Activated naive CD4-positive, alpha-beta T cell treated with anti-CD3 and anti-CD28 coated beads, Interleukin-2, amount 50 U/mL, for 72 hours (primary cell): ENCODE measurements around the gene RELL2. TPM values are rescaled to one million over a fixed set of nuclear protein-coding genes. Genes with fewer than 3 reads are reported as not detected.

ENCODE experiments used
- ATAC-seq, 2 donors: fragments of 150-1000 bp; cut with Tn5 transposase; 2 replicates each; pipeline ENCODE4 v1.10.0; 2021; ENCODE audit warnings: mild to moderate bottlenecking in 2 of 2, moderate library complexity in 2 of 2
- DNase-seq, 2 donors: peaks; one replicate each; pipeline ENCODE4 v3.0.0; 2021 to 2022; ENCODE audit warnings: low spot score in 2 of 2
- H3K27ac Mint-ChIP-seq, 2 donors: one replicate each; pipeline ENCODE4 v1.8.0; 2022; ENCODE audit warnings: mild to moderate bottlenecking in 2 of 2, mixed read lengths in 2 of 2
- H3K36me3 Mint-ChIP-seq, 2 donors: one replicate each; pipeline ENCODE4 v1.8.0; 2022; ENCODE audit warnings: mixed read lengths in 2 of 2
- H3K9me3 Mint-ChIP-seq, 2 donors: one replicate each; pipeline ENCODE4 v1.8.0; 2022; ENCODE audit warnings: mixed read lengths in 2 of 2
- total RNA-seq, 2 donors: library from RNA; stranded (reverse); gene quantifications; one replicate each; pipeline ENCODE4 v1.2.3, GENCODE V29; 2022

RELL2 gene
- total RNA-seq, 2 donors from 2014 or later = 22.2 to 34.2 TPM

DNA sequence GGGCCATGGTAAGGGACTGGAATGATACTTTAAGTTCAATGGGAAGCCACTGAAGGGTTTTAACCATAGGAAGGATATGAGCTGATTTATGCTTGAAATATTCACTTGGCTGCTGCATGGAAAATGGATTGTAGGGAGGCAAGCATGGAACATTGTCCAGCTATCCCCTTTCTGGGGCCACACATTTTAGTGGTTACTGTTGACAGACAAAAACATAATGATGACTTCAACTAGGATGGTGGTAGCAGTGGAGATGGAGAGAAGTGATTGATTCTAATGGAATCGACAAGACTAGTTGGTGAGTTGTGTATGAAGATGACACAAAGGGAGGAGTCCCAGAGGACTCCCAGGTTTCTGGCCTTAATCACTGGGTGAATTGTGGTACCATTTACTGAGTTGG, 20.6 kb downstream of the RELL2 start:
- Mint-ChIP-seq H3K27ac (no peak overlapping the region), H3K36me3 (no peaks in the 10 kb centered on the region), H3K9me3 (no peaks in the 10 kb centered on the region)
- DNase-seq (no peak), ATAC-seq (no peak)

DNA sequence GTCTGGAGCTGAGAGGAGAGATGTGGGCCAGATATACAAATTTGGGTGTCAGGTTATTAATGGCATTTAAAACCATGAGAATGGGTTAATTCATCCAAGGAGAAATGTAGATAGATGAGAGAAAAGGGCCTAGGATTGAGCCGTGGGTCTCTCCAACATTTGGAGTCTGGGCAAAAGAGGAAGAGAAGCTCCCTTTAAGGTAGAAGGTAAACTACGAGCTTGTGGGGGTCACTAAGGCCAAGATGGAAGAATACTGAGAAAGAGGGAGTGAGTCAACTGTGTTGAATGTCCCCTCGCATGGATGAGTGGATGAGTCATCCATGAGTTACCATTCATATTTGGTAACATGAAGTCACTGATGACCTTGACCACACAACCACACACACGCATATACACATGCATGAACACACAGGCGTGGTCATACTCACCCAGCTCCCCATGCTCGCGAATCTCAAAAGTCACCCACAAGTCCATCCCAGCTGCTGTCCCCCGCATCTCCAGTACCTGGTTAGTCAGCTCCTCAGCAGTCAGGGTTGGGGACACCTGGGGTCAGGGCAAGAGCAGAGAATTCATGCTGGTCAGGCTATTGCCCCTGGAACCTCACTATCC, 21.2 kb downstream of the RELL2 start:
- ATAC-seq = peak; percentile 48 to 86
- DNase-seq = no peak
- H3K9me3 Mint-ChIP-seq = no peaks in the 10 kb centered on the region
- no peak overlapping the region for H3K27ac Mint-ChIP-seq
- H3K36me3 Mint-ChIP-seq = no peaks in the 10 kb centered on the region

DNA sequence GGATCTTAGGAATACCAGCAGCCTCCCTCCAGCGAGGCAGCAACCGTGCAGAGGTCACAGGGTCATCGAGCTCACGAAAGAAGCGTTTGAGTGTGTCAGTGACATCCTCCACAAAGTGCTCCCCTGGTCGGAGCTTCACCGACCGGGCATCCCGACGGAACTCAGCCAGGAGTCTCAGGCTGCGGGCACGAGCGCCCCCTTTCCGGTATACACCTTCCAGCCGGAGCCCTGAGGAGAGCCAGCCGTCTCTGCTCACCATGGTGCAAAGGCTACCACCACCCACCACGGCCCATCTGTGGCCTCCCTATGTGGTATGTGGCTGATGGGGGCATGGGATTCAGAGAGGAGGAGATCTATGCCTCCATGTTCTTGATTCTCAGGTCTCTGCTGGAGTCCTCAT, 25.2 kb downstream of the RELL2 start:
- ATAC-seq (no peak), DNase-seq (no peak)
- no peaks in the 10 kb centered on the region for H3K9me3 Mint-ChIP-seq
- H3K27ac Mint-ChIP-seq = no peak overlapping the region
- H3K36me3 Mint-ChIP-seq = no peaks in the 10 kb centered on the region

DNA sequence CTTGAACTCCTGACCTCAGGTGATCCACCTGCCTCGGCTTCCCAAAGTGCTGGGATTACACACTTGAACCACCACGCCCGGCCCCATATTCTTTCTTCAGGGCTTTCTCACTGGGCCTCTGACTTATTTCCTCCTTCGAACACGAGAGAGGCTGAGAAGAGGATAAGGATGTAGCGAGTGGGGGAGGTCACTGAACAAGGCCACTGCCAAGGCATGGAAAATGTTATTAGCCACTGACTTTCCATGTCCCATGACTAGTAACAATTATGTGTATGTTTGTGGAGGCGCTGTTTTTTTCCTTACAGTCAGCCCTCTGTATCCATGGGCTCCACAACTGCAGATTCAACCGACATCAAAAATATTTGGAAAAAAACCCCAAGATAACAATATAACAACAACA, 26.7 kb downstream of the RELL2 start:
- no peak overlapping the region for H3K27ac Mint-ChIP-seq
- ATAC-seq (no peak), DNase-seq (no peak)
- H3K36me3 Mint-ChIP-seq = no peaks in the 10 kb centered on the region
- no peaks in the 10 kb centered on the region for H3K9me3 Mint-ChIP-seq

DNA sequence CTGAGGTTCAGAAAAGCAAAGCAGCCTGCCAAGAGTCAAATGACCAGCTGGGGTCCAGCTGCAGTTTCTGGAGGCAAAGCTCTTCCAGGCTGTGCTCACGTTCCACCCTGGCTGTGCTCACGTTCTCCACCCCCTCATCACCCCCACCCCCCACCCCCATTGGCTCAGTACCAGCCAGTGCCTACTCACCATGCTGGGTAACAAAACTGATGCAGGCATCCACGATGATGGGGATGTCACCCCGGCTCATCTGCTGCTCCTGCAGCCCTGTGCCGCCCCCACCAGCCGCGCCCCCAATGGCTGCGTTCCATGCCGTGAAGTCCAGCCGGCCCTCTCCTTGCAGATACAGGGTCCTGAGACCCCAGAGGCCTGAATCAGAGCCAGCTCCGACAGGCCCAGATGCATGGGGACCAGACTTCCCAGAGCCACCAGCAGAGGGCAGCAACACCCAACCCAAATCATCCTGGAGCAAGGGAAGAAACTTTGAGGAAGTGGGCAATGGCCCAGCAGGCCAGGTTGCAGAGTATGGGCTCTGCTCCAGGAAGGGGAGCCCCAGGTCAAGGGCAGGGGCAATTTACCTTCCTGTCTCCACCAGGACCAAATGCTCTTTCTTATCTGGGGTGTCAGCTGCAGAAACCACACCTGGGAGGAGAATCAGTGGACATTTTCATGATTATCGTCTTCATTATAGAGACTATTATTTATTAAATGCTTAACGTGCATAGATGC, 28.1 kb downstream of the RELL2 start:
- ATAC-seq = peak; percentile 93 to 98
- peak; percentile 76 to 77 for DNase-seq
- Mint-ChIP-seq H3K9me3 (no peaks in the 10 kb centered on the region), H3K27ac (no peak overlapping the region), H3K36me3 (no peaks in the 10 kb centered on the region)

DNA sequence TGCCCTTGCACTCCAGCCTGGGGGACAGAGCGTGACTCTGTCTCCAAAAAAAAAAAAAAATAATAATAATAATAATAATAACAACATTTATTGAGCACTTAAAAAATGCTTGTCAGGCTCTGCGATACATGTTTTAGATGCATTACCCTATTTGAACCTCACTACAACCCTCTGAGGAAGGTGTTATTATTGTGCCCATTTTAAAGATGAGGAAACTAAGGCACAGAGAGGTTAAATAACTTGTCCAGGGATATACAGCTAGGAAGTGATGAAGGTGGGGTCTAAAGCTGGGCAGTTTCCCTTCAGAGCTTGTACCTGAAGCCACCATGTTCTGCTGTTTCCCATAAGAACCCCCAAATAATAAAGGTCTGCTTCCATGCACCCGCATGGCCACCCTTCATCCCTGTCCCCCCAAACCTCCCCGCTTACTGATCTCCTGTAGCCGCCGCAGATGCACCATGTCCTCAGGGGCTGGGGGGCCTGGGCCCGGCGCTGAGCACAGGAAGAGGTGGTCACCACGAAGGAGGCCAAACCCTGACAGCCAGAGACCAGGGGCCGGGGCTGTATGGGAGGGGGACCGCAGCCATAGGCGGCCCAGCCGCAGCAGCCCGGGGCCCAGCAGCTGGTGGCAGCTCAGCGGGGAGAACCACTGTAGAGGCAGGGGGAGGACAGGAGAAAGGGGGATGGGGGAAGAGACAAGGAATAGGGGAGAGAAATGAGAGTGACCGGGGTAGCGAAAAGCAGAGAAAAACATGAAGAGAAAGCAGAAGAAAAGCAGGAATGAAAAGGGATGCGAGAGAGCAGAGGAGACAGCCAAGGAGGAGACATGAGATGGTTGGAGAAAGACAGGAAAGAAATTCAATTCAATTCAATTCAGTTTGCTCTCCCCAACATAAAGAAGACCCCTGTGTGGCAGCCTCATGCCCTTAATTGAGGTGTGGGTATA, 29.5 kb downstream of the RELL2 start:
- no peaks in the 10 kb centered on the region for H3K9me3 Mint-ChIP-seq
- no peaks in the 10 kb centered on the region for H3K36me3 Mint-ChIP-seq
- ATAC-seq (no peak), DNase-seq (no peak)
- no peak overlapping the region for H3K27ac Mint-ChIP-seq

DNA sequence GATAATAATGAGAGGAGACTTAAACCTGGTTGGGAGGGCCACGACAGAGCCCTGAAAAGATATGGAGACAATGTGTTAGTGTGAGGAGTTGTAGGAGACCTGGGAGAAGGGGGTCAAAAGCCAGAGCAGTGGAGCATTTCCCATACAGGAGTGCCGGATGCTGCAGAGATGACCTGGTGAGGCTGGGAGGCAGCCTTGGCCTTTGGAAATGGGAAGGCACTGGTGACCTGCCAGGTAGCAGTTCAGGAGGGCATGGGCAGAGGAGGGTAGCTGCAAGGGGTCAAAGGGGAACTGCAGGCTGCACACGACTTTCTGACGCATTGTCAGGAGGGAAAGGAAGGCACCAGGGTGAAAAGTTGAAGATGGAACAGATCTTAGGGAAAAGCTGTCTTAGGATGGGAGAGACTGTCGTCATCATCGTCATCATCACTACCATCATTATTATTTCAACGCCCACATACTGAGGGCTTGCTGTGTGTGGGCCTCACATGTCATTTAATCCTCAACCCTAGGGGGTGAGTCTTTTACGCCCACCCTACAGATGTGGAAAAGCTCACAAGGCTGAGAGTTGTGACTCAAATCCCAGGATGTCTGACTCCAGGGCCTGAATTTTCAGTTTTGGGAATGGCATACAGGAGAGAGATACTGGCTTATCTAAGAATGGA, 31.9 kb downstream of the RELL2 start:
- H3K36me3 Mint-ChIP-seq = no peaks in the 10 kb centered on the region
- H3K9me3 Mint-ChIP-seq = no peaks in the 10 kb centered on the region
- no peak for ATAC-seq
- no peak for DNase-seq
- peak overlapping the region in 1 of 2 donors; percentile 18 for H3K27ac Mint-ChIP-seq

DNA sequence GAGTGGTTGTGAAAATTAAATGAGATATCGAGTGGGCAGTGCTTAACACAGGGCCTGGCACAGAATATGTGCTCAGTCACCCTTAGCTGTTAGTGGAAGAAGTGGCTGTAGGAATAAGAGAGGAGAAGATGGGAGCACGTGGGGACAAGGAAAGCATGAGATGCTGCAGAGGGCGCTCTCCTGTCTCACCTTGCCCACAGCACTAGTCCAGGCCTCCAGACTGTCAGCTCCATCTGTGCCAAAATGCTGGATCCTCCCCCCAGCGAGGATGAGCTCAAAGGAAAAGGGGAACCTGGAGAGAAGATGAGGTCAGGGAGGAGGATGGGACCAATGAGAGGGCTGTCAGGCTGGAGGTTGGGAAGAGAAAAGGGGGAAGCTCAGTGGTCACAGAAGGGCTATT, 32.7 kb downstream of the RELL2 start:
- Mint-ChIP-seq H3K27ac (peak overlapping the region; percentile 18 to 52), H3K9me3 (no peaks in the 10 kb centered on the region), H3K36me3 (no peaks in the 10 kb centered on the region)
- ATAC-seq (no peak), DNase-seq (no peak)

DNA sequence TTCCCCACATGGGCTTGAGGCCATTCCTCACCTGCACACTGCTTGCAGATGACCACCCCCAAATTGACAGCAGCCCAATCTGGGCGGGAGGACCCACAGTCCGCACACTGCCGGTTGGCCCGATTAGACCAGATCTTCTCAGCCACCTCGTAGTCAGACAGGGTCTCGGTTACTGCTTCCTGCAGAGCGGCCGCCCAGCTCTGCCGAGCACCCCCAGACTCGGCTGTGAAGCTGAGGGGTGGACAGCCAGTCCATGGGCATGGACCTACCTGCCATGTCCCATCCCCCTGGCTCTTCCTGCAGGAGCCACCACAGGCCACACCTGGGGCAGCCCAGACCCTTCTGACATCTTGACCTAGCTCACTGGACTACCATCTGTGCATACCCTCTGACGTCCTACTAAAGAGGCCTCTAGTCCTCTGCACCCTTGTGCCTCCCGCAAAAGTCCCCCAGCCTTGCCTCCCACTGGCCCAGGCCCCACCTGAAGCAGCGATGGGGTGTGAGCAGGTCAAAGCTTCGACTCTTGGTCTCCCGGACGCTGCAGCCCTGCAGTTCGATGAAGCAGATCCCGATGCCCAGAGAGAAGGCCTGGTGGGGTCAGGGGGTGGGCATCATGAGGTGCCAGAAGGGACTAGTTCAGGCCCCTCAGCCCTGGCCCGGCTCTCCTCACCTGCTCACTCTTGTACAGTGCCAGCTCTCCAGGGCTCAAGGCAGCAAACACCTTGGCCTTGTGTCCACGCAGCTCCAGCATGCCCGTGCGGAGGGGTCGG, 35.5 kb downstream of the RELL2 start:
- DNase-seq (no peak), ATAC-seq (no peak)

DNA sequence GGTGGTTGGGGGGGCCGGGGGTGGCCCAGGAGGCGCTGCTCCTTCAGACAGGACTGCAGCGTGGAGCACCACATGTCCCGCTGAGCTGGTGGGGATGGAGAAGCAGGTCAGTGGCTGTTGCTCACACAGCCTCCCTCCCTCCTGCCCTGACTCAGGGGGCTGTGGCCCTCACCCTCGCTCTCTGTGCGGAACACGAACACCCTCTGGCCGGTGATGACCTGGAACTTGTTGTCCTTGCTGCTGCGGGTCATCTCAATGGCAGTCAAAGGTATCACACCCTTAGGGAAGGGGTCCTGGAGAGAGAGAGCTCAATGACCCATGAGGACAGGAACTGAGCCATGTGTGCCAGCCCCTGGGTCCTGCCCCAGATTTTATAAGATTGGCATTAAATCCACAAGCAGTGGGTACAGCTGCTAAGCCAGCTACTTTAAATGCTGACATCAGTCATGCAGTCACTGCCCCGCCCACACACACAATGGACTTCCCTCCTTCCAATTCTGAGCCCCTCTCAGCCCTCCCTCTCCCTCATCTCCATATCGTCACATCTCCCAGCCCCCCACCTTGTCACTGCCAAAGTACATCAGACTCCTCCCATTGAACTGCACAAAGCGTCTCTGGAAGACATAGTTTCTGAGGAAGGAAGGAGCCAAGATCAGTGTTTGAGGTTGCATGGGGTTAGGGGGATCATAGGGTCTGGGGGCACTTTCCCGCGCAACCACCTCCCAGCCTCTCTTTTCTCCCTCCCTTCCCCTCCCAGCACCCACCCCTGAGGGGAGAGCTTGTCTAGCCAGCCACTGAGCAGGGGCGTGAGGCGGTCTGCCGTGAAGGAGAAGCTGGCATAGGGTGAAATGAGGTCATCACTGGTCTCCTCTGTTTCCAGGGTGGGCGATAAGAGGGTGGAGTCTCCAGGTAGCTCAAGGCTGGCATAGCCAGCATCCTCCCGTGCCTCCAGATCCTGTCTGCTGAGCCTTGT, 36.3 kb downstream of the RELL2 start:
- Mint-ChIP-seq H3K9me3 (no peaks in the 10 kb centered on the region), H3K27ac (no peak overlapping the region), H3K36me3 (no peaks in the 10 kb centered on the region)
- ATAC-seq (no peak), DNase-seq (no peak)

More for the DNA sequence above, 35.5 kb downstream of the RELL2 start:
- no peaks in the 10 kb centered on the region for H3K9me3 Mint-ChIP-seq
- no peaks in the 10 kb centered on the region for H3K36me3 Mint-ChIP-seq
- H3K27ac Mint-ChIP-seq = no peak overlapping the region

DNA sequence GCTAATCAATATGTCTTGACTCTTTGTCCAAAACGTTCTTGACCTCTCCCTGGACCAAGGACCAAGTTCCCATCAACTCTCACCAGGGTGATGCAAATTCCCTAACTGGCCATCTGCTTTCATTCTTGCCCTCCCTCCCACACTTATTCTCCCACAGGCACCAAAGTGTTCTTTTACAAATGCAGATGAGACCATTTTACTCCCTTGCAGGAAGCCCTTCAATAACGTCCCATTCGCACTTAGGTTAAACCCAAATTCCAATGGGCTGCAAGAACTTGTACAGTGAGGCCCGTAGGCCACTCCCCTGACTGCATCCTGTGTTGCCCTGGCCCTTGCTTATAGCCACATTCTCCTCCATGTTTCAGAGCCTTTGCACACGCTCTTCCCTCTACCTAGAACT, 38.0 kb downstream of the RELL2 start:
- Mint-ChIP-seq H3K27ac (no peak overlapping the region), H3K36me3 (no peaks in the 10 kb centered on the region), H3K9me3 (no peaks in the 10 kb centered on the region)
- ATAC-seq (no peak), DNase-seq (no peak)

DNA sequence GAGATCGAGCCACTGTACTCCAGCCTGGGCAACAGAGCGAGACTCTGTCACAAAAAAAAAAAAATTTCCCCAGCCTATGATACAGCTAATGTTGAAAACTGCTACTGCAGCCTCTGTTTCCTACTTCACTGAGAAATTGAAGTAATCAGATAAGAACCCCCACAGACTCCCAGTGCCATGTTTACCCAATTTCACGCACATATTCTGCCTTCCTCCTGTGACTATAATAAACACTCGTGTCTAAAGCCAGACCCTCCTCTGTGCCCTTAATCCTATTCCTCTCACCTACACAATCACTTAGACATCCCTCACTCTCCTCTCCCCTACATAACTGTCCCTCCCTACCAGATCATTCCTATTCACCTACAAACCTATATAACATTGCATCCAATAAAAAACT, 38.9 kb downstream of the RELL2 start:
- H3K36me3 Mint-ChIP-seq = no peaks in the 10 kb centered on the region
- no peak for DNase-seq
- H3K9me3 Mint-ChIP-seq = no peaks in the 10 kb centered on the region
- H3K27ac Mint-ChIP-seq = no peak overlapping the region
- no peak for ATAC-seq

DNA sequence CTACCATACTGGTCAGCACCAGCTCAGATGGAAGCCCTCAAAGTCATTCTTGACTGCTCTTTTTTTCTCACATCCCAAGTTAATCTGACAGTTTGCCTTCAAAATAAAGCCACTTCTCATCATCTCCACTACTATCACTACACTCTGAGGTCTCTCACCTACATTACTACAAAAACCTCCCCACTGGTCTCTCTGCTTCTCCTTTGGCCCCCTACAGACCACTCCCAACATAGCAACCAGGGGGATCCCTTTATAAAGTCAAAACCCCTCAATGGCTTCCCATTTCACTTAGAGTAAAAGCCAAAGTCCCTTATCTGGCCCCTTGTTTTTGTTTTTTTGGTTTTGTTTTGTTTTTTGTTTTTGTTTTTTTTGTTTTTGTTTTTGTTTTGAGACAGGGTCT, 40.6 kb downstream of the RELL2 start:
- H3K36me3 Mint-ChIP-seq = no peaks in the 10 kb centered on the region
- H3K27ac Mint-ChIP-seq = no peak overlapping the region
- no peaks in the 10 kb centered on the region for H3K9me3 Mint-ChIP-seq
- ATAC-seq (no peak), DNase-seq (no peak)

DNA sequence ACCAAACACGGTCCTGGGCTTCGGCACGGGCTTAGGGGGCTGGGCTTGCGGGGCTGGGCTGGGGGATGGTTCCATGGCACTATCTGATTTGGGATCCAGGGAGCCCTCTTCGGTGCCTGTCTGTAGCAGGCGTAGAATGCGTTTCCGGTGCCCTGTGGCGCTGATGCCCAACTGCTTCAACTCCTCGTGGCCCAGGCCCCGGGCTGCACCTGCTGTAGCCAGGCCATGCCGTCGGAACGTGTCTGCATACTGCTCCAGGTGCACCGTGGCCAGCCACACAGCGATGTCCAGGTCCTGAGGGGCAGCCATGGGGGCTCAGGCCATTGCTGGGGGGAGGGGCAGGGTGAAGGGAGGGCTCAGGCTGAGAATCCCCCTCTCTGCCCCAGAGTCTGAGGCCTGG, 43.4 kb downstream of the RELL2 start:
- Mint-ChIP-seq H3K27ac (no peak overlapping the region), H3K9me3 (no peaks in the 10 kb centered on the region), H3K36me3 (no peaks in the 10 kb centered on the region)
- DNase-seq (no peak), ATAC-seq (no peak)

DNA sequence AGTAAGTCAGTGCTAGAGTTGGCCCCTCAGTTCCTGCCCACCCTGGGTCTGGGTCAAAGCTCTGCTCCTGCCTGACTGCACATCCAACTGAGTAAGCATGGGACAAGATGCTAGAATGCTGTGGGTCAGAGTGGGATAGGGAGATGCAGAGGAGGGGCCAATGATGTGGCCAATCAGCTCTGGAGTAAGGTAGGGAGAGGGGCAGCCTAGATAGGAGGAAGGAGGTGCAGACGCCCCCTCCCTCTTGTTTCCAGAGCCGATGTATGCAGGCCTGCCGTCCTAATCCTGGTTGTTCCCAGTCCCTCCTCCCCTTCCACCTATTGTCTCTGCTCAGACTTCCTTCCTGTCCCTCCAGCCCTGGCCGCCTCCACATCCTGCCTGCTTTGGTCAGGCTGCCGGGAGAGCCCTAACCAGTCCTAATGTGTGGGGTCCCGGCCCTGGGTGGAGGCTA, 44.0 kb downstream of the RELL2 start:
- ATAC-seq = no peak
- Mint-ChIP-seq H3K9me3 (no peaks in the 10 kb centered on the region), H3K27ac (peak overlapping the region in 1 of 2 donors; percentile 79)

More for the DNA sequence above, 44.0 kb downstream of the RELL2 start:
- no peak for DNase-seq
- no peaks in the 10 kb centered on the region for H3K36me3 Mint-ChIP-seq
